ENCODE measurements around the gene GLG1.
"Not testable (repeated sequence)": the region's sequence is repeated elsewhere in the genome, so short reads cannot be mapped to it uniquely, and the experiment has no call there.

GLG1 gene

DNA sequence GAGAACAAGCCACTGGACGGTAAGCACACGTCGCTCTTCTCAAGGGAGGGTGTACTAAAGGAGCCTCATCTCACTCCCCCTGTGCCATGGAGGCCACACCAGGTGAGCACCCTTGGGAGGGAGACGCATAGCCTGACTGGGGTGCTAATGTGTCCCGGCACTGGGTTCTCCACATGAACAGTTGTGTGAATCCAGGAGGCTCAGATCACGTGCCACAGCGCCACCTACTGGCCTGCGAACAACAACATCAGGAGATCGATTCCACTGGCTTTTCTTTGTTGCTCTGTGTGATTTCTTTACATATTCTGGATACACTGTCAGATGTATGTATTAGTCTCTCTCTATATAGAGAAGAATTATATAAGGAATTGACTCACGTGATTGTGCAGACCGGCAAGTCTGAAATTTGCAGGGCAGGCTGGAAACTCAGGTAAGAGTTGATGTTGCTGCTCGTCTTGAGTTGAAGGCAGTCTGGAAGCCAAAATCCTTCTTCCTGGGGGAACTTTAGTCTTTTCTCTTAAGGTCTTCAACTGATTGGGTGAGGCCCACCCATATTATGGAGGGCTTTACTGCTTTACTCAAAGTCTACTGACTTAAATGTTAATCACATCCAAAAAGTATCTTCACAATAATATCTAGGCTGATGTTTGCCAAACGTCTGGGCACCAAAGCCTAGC, 176.7 kb downstream of the GLG1 start:
- not testable (repeated sequence) for DNase-seq

DNA sequence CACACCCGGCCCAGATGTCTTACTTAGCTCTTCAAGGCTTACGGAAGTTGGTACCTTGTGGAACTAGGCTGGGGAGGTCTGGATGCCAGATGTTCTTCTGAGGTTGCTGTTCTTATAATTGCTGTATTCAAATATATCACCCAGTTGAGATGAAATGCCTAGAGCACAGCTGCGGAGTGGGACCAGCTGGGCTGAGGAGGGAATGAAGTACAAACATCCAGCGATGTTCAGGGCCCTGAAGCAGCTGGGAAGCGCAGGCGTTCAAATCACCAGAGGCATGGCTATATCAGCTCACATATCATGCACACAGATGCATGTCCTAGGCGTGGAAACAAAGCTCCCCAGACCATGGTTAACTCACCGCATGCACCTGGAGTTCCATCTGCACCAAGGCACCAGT, 178.4 kb downstream of the GLG1 start:
- not testable (repeated sequence) for DNase-seq

DNA sequence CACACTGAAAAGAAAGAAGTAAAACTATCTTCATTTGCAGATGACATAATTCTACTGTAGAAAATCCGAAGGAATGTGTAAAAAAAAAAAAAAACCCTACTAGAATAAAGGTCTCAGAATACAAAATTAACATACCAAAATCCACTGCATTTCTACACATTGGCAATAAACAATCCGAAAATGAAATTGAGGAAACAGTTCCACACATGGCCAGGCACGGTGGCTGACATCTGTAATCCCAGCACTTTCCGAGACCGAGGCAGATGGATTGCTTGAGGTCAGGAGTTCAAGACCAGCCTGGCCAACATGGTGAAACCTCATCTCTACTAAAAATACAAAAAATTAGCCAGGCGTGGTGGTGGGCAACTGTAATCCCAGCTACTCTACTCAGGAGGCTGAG, 181.2 kb downstream of the GLG1 start:
- DNase-seq: not testable (repeated sequence)

DNA sequence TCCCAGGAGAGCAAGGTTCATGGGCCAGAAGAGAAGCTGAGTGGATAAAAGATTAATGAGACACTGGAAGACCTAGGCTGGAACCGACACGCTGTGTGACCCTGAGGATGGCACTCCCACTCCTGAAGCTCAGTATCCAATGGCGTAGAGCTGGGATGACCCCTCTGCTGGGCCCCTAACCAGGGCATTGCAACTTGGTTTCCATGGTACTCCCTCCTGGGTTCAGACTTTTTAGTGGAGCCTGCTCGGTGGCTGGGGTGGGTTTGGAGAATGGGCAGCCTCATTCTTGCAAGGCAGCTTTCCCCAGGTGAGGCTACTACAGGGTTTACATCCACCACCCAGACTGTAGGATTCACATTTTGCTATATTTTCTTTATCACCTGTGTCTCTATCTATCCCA, 183.2 kb downstream of the GLG1 start:
- DNase-seq: not testable (repeated sequence)

DNA sequence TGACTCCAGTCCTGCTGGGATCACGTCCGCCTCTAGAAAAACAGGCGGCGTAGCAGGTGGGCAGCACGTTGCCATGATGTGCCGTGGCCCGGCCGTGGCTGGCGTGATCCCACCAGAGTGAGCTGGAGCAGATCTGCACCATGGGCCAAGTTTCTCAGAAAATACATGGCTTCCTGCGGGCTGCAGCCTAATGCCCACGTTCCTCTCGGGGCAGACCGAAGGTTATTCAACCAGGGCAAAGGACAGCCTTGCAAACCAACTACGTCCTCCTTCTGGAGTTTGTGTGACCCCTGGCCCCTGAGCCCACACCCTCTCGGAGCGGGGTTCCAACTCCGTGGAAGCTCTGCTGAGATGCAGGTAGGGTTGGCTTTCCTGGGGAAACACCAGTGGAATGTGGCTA, 184.8 kb downstream of the GLG1 start:
- DNase-seq: not testable (repeated sequence)

DNA sequence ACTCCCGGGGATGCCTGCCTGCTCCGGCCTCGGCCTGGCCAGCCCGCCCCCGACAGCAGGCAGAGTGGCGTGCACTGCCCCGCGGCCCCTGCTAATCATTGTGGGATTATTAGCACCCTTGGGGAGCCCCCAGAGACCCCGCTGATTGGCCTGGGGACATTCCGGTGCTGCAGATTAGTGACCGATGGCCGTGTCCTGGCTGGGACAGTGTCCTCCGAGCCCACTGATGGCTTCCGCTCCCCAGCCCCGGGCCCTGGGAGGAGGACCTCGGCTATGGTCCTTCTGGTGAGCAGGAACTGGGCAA, 185.5 kb downstream of the GLG1 start:
- DNase-seq: not testable (repeated sequence)

DNA sequence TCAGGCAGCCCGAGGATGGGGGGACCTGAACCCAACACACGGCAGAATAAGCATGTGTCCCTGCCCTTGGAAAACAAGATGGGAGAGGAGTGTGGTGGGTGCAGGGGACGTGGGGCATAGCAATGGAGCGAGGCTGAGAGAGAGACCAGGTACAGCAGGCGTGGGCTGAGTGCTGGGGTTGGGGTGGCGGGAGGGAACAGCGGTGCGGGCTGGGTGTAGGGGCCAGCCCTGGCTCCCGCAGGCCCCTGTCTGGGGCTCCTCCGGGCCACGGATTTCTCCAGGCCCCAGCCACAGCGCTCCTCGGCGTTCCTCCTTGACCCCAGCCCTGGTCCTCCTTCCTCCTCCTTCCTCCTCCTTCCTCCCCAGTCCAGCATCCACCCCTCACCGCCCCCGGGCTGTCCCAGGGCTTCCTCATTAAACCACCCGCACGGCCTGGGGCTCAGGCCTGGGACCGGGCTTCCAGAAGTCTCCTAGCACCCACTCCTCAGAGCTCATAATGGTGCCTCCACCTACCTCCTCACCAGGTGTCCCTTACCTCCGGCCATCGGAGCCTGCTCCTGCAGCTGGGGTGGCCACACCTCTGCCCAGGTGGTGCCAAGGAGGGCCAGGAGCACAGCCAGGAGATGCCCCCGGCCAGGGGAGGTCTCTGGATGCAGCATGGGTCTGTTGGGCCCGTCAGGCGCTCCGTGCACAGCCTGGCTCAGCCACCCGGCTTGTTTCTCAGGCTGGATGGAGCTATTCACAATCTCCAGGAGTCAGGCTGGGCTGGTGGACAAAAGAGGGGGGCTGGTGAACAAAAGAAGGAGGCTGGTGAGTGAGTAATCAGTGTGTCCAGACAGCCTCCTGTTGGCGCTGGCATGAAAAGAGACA, 186.1 kb downstream of the GLG1 start, which contains the start of gene CLEC18B:
TSS of gene CLEC18B (minus strand) at position 867 of the 870 bp plus-strand sequence. CDS start at position 659, 208 bp downstream.
- not testable (repeated sequence) for DNase-seq

DNA sequence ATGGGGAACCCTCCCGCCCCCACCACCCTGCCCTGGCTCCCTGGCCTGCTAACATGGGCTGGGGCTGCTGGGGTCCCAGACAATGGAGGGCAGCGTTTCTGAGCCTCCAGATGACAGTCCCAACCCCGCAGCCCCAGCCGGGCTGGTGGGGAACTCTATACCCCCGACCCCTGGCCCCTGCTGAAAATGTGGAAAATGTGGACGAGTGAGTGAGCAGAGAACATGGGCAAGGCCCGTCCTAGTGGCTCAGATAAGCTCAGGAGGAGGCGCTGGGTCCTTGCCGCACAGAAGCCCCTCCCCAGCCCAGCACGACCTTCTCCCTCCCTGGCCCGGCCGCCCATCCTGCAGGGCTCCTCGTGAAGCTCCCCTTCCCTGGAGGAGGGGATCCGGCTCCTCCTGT, 187.1 kb downstream of the GLG1 start:
- not testable (repeated sequence) for DNase-seq

DNA sequence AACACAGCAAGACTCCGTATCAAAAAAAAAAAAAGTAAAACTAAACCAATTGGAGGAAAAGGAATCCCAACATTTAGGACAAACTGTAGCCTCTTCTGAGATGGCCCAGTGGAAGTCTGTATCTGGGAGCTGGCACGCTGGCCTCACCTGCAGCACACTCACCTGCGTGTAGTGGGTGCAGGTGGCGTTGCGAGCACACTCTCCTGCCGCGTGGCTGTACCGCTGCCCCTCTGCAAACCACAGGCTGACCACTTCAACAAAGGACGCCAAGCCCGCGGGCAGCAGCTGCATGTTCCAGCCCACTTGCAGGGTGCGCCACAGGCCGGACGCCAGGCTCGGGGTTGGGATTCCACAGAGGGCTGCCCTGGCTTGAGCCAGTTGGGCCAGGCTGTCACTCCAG, 189.0 kb downstream of the GLG1 start:
- DNase-seq: not testable (repeated sequence)

DNA sequence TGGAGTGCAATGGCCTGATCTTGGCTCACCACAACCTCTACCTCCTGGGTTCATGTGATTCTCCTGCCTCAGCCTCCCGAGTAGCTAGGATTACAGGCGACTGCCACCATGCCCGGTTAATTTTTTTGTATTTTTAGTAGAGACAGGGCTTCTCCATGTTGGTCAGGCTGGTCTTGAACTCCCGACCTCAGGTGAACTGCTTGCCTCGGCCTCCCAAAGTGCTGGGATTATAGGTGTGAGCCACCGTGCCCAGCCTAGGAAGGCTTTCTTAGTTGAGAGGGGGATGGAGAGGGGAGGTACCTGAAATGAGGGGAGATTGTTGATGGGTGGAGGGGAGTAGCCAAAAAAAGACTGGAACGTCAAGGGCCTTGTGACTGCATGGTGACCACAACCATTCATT, 193.0 kb downstream of the GLG1 start:
- DNase-seq: not testable (repeated sequence)

DNA sequence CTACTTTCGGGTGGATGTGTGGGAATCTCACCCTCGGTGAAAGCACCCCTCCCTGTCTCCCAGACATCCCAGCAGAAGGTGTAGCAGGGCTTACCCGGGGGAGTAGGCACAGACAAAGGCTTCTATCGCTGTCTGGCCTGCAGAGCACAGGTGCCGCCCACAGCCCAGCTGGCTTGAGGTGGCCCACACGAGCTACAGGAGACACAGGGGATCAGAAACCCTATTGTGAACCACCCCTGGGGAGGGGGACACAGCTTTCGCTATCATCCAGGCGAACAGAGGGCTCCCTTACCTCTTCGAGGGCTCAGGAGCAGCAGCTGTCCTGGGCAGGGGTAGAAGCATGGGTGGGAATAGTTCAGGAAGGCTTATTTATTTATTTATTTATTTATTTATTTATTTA, 193.4 kb downstream of the GLG1 start:
- DNase-seq: not testable (repeated sequence)

DNA sequence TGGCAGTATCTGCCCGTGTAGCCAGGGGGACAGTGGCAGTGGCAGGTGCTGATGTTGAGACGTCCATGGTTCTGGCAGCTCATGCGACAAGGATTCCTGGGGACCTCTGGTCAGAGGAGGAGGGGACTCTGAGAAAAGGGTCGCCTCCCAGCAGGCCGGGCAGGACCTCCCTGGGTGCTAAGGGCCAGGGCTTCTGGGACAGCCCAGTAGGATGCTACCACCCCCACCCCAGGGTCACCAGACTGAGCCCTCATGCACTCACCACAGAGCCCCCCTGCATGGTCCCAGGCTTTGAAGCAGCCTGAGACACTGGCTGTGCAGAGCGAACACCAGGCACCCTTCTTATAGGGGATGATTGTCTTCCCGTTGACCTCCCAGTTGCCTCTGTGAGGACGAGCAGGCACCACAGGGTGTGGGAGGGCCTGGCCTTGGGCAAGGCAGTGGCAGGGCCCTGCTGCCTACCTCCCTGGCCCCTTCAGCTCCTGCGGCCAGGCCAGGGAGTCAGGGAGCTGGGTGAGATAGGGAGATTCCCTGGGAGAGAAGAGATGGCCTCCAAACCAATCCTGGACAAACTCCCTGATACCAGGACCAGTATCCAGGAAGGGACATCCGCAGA, 194.0 kb downstream of the GLG1 start:
- DNase-seq: not testable (repeated sequence)

DNA sequence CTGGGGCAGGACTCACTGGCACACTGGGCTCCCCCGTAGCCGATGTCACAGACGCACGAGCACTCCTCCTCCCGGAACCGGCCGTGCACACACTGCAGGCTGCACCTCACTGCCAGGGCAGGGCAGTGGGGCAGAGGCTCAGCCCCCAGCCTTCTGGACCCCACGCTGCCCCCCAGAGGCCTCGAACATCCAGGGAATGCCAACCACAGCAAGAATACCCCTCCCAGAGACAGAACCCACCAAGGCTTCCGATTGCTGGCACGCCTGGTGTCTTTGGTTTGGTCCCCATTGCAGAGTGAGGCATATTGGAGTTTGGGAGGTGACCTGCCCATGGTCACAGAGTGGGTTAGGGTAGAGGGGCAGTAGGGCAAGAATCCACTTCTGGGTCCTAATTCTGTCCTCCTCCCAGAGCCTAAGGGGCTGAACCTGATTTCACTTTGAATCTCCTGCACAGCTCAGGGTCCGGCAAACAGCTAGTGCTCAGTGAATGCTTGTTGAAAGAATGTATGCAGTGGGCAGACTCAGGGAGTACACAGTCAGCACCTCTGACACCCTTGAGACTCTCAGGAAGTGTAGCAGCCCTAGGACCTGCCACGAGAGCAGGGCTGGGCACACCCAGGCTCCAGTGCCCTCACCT, 194.7 kb downstream of the GLG1 start:
- not testable (repeated sequence) for DNase-seq

DNA sequence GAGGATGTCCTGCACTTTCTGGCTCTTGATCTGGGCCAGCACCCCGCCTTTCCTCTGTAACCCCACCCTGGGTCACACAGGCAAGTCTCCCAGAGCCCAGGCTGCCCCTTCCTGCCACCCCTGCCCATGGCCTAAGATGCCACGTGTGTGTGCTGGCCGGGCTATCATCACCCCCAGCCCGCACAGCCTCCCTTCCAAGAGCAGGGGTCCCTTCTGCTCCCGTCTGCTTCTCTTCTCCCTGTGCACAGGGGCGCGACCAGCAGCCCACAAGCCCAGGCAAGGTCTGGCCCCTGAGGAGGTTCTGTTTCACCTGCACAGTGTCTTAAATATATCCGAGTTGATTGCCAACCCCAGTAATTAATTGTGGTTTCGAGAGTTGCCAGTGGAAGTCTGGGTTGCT, 195.9 kb downstream of the GLG1 start:
- DNase-seq: not testable (repeated sequence)

DNA sequence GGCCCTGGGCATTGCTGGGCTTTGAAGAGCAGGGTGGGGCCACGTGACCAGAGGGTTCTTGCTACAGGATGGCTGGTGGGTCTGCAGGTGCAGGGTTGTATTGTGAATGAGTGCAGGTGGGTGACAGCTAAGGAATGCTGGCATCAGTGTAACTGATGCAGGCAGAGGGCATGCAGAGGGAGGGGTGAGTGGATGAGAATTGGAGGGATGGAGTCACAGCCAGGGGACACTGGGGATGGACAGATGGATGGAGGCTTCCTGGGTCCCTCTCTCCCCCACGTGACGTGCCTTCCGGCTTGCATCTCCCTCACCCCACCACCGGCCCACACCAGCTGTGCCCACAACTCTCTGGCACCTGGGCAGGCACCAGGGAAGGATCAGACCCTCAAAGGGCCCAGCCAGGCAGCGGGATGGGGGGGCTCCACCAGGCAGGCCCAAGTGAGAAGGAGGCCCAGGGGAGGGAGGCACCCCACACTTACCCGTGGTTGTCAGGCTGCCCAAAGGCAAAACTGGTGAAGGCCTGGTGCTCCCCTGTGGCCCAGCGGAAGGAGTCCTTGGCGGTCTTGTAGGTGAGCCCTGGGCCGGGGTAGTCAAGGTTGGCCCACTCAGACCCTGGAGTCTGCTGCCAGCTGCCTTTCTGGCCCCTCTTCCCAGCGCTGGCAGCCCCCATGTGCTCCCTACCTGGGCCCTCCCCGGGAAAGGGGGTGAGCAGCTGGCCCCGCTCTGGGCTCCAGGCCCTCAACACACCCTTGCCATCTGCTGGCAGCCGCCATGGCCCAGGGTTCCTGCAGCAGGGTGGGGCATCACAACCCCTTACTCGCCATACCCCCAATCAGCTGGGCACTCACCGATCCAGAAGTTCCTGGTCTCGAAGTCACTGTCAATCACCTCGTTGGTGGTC, 196.6 kb downstream of the GLG1 start:
- DNase-seq: not testable (repeated sequence)

DNA sequence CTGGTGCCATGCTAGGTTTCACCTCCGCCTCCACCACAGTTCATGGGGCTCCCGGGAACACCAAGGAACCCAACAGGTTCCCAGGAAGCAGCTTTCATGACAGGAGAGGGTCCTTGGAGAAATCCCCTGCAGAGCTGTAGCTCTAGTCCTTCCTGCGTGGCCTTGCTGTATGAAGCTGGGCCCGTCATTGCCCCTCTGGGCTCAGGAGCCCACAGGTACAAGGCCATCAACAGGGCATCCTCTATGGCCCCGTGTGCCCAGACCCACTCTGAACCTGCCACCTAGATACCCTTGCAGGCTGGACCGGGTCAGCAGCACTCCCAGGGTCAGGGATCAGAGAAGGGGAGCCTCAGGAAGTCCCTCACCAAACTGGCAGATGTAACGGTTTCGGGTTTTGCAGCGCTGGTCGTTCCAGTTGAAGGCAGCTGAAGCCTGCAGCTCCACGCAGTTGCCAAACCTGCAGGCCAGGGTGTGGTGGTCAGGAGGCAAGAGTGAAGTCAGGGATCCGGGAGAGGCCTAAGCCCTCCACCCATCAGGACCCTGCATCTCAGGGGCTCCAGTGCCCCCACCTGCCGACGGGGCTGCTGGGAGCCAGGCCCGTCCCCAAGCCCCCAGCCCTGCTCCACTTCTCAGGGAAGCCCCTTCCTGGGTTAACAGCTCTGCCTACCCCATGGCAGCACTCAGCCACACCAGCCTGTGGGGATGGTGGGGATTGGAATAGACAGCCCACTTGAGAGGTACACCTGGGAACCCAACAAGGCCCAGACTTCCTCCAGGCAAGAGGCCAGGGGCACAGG, 197.5 kb downstream of the GLG1 start:
- DNase-seq: not testable (repeated sequence)

DNA sequence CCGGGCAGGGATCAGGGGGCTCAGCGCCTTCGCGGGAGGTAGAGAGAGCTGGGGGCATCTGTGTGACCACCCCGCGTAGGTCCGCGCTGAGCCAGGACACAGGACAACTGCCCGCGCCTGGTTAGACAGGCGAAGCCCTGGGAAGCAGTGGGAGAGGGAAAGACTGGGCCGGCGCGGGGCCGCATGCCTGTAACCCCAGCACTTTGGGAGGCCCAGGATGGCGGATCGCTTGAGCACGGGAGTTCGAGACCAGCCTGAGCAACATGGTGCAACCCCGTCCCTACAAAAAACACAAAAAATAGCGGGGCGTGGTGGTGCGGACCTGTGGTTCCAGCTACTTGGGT, 199.6 kb downstream of the GLG1 start:
- DNase-seq: not testable (repeated sequence)

DNA sequence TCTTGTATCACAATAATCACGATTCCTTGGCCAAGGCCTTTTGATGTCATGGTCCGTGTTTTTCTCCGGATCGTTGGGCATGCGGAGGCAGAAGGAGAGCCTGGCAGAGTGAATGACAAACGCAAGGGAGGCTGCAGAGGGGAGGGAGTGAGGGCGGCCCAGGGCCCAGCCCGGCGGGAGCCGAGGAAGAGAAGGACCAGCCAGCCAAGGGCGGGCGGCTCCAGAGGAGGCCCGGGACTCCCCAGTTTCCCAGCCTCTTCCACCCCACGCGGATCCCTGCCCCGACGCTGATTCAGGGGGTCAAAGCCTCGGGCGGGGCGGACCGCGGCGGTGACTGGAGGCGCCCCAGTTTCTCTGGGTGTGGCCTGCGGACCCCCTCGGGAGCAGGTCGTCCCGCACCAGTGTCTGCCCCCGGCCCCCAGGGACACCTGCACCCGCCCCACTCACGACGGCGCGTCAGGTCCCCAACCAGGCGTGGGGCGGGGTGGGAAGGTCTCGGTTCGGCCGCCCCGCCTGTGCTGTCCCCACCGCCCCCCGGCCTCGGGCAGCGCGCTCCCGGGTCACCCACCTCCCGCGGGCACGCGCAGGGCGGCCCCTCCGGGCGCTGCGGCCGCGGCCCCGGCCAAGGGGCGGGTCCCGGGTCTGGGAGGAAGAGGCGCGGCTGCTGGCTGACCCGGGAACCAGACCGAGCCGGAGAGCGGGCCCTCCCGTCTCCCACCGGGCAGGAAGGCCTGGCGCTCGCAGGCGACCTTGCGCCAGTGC, 200.1 kb downstream of the GLG1 start:
- not testable (repeated sequence) for DNase-seq

DNA sequence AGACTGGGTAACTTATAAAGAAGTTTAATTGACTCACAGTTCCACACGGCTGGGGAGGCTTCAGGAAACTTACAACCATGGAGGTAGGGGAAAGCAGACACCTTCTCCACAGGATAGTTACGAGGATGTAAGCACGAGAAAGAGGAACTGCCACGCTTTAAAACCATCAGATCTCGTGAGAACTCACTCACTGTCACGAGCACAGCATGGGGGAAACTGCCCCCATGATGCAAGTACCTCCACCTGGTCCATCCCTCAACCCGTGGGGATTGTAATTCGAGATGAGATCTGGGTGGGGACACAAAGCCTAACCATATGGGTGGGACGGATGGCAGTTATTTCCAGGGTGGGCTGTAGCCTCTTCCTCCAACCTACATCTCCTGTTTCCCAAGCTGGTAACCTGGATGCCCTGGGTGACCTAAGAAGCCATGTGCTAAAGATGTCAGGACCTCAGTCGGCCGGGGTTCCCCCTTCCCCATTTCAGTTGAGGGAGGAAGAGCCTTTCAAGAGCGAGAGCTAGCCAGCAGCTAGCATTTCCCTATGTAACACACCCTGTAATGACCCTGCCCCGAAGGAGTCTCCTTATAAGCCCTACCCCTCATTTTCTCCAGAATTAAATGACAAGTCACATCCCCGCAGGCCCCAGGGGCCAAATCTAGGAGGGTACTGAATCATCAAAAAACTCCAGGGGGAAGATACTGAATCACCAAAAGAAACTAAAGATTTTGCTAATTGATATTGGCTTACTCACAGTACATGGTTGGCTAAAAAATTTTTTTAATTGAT, 202.6 kb downstream of the GLG1 start:
- not testable (repeated sequence) for DNase-seq

DNA sequence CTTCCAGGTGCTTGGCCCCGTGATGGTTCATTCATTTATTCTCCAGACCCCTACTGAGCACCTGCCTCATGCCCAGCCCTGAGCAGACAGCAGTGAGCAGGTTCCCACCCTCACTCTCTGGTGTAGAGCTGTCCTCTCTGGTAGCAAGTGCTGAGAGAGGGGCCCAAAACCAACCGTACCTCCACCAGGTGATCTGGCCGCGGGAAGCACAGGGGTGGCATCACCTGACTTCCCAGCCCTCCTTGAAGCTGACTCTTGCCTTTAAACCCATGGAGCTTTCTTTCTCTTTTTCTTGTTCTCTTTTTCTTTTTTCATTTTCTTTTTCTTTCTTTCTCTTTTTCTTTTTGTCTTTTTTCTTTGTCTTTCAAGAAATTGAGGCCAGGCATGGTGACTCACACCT, 206.7 kb downstream of the GLG1 start:
- DNase-seq: not testable (repeated sequence)
